Stimulated activated CD4-positive, alpha-beta T cell treated with anti-CD3 and anti-CD28 coated beads, Interleukin-4, amount 100 ng/mL, for 1 hour (primary cell): ENCODE data around the gene PRELID2.

Experiments
- DNase-seq: peaks from one replicate; pipeline ENCODE4 v3.0.0-alpha.2; 2020

Gene PRELID2

GRCh38 chr5:145792840-145793239, 42.3 kb downstream of the PRELID2 start:
- DNase-seq, result no peak

- DNase-seq, result no peak
Measured at GRCh38 chr5:145791866-145792265, 43.3 kb downstream of the PRELID2 start.

GRCh38 chr5:145787996-145788395, 47.1 kb downstream of the PRELID2 start:
- DNase-seq, result no peak

GRCh38 chr5:145787507-145787906, 47.6 kb downstream of the PRELID2 start:
- DNase-seq, result no peak

GRCh38 chr5:145787001-145787400, 48.1 kb downstream of the PRELID2 start:
- no peak for DNase-seq

- no peak for DNase-seq
Measured at GRCh38 chr5:145780982-145781381, 54.2 kb downstream of the PRELID2 start.

GRCh38 chr5:145778144-145778900, 56.8 kb downstream of the PRELID2 start:
- no peak for DNase-seq

- no peak for DNase-seq
Measured at GRCh38 chr5:145777445-145778063, 57.6 kb downstream of the PRELID2 start.

- DNase-seq, result no peak
Measured at GRCh38 chr5:145776886-145777285, 58.3 kb downstream of the PRELID2 start.

GRCh38 chr5:145775893-145776444, 59.2 kb downstream of the PRELID2 start:
- no peak for DNase-seq

- no peak for DNase-seq
Measured at GRCh38 chr5:145775411-145775810, 59.7 kb downstream of the PRELID2 start.

- DNase-seq, result no peak
Measured at GRCh38 chr5:145774442-145774841, 60.7 kb downstream of the PRELID2 start.

- no peak for DNase-seq
Measured at GRCh38 chr5:145772466-145772865, 62.7 kb downstream of the PRELID2 start.

GRCh38 chr5:145768863-145769262, 66.3 kb downstream of the PRELID2 start:
- DNase-seq, result no peak

- DNase-seq, result no peak
Measured at GRCh38 chr5:145764325-145764724, 70.8 kb downstream of the PRELID2 start.

- DNase-seq, result no peak
Measured at GRCh38 chr5:145762833-145763232, 72.3 kb downstream of the PRELID2 start.

- DNase-seq, result no peak
Measured at GRCh38 chr5:145761254-145761653, 73.9 kb downstream of the PRELID2 start.

- no peak for DNase-seq
Measured at GRCh38 chr5:145760660-145761059, 74.5 kb downstream of the PRELID2 start.

GRCh38 chr5:145752947-145753346, 82.2 kb downstream of the PRELID2 start:
- no peak for DNase-seq

- DNase-seq, result no peak
Measured at GRCh38 chr5:145752534-145752933, 82.6 kb downstream of the PRELID2 start.

GRCh38 chr5:145750199-145750598, 84.9 kb downstream of the PRELID2 start:
- no peak for DNase-seq

- DNase-seq, result no peak
Measured at GRCh38 chr5:145743396-145744061, 91.6 kb downstream of the PRELID2 start.

- DNase-seq, result no peak
Measured at GRCh38 chr5:145739843-145740242, 95.3 kb downstream of the PRELID2 start.

- DNase-seq, result no peak
Measured at GRCh38 chr5:145738227-145738626, 96.9 kb downstream of the PRELID2 start.
